ENCODE measurements around the gene STT3B.

GRCh38 chr3:31664031-31664430 lies 131.3 kb downstream of the STT3B start:
- no peak for TF ChIP-seq CTCF (IDR thresholded peaks at IDR 0.05)
- TF ChIP-seq POLR2A (IDR thresholded peaks at IDR 0.05): no peak
